Measurements from ENCODE around the gene ZNF385D.

ZNF385D gene

GRCh38 chr3:21544076-21544462 lies 206.9 kb downstream of the ZNF385D start:
- H3K36me3 ChIP-seq (ENCODE audit: control insufficient read depth, insufficient read depth, low read length) = no peaks in the 10 kb centered on the region
- no peak overlapping the region for H3K9ac ChIP-seq (ENCODE audit: low read length)
- H3K4me1 ChIP-seq (ENCODE audit: control insufficient read depth, insufficient read depth, low read length) = no peaks in the 10 kb centered on the region
- no peak overlapping the region for H3K4me3 ChIP-seq (ENCODE audit: low read length)
- no peak overlapping the region for H3K27ac ChIP-seq (ENCODE audit: low read depth, low read length)
- H3K27me3 ChIP-seq (ENCODE audit: control insufficient read depth, insufficient read depth, low read length) = no peaks in the 10 kb centered on the region

DNA sequence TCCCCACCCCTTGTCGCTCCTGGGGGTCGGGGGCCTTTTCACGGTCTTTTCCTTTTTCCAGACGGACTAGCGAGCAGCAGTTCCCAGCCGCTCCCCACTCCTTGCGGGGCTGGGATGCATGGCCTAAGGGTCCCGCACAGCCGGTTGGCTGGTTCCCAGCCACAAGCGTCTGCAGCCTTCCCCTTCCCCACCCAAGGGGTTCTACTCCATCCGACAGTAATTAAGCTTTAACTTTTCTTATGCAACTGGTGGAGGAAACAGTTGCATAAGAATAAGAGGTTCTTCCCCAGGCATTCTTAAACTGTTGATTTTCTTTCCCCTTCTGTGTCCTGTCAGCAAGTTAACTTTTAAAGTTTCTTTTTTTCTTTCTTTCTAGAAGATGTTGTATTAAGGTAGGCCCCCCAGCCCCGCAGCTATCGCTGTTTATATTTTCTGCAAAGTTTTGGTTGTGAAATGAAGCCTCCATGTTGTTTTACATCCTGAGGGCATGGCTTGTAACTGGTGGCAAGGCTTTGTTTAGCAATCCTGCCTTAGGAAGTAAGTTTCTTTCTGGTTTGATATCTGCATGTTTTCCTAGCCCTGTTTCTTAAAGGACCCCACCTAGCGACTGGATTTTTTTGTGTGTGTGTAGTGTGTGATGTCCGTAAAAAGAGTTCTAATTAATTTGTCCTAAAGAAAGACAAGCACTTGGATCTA lies 207.5 kb downstream of the ZNF385D start:
- Histone ChIP-seq H3K27ac (ENCODE audit: low read depth, low read length) (no peak overlapping the region), H3K9ac (ENCODE audit: low read length) (no peak overlapping the region), H3K4me3 (ENCODE audit: low read length) (no peak overlapping the region)

GRCh38 chr3:21542656-21543379 lies 208.2 kb downstream of the ZNF385D start:
- no peak overlapping the region for H3K27ac ChIP-seq (ENCODE audit: low read depth, low read length)
- H3K9ac ChIP-seq (ENCODE audit: low read length) = no peak overlapping the region
- H3K4me3 ChIP-seq (ENCODE audit: low read length) = no peak overlapping the region

More for the DNA sequence above, 207.5 kb downstream of the ZNF385D start:
- no peaks in the 10 kb centered on the region for H3K36me3 ChIP-seq (ENCODE audit: control insufficient read depth, insufficient read depth, low read length)
- H3K4me1 ChIP-seq (ENCODE audit: control insufficient read depth, insufficient read depth, low read length) = no peaks in the 10 kb centered on the region
- H3K27me3 ChIP-seq (ENCODE audit: control insufficient read depth, insufficient read depth, low read length) = no peaks in the 10 kb centered on the region

DNA sequence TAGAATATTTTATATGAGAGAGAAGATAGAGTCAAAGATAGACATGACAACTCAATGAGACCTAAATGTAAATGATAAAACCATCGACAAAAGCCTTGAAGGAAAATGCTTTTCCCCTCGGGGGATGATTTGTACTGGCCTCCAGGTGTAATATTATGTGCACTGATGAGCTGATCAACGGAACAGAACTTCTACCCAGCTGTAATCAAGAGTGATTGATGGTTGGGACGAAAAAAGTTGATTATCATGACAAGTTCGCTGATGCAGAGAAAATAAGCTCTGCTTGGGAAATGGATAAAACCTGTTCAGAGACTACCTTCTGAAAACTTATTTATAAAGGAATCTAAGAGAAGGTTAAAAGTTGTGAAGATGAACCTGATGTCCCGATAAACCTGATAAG lies 210.7 kb downstream of the ZNF385D start:
- Histone ChIP-seq H3K27me3 (ENCODE audit: control insufficient read depth, insufficient read depth, low read length) (no peaks in the 10 kb centered on the region), H3K4me3 (ENCODE audit: low read length) (no peak overlapping the region), H3K9ac (ENCODE audit: low read length) (no peak overlapping the region), H3K4me1 (ENCODE audit: control insufficient read depth, insufficient read depth, low read length) (no peaks in the 10 kb centered on the region), H3K36me3 (ENCODE audit: control insufficient read depth, insufficient read depth, low read length) (no peaks in the 10 kb centered on the region), H3K27ac (ENCODE audit: low read depth, low read length) (no peak overlapping the region)

More at GRCh38 chr3:21542656-21543379, 208.2 kb downstream of the ZNF385D start:
- no peaks in the 10 kb centered on the region for H3K4me1 ChIP-seq (ENCODE audit: control insufficient read depth, insufficient read depth, low read length)
- H3K27me3 ChIP-seq (ENCODE audit: control insufficient read depth, insufficient read depth, low read length) = no peaks in the 10 kb centered on the region
- H3K36me3 ChIP-seq (ENCODE audit: control insufficient read depth, insufficient read depth, low read length) = no peaks in the 10 kb centered on the region

- H3K9ac ChIP-seq (ENCODE audit: low read length) = no peak overlapping the region
- H3K36me3 ChIP-seq (ENCODE audit: control insufficient read depth, insufficient read depth, low read length) = no peaks in the 10 kb centered on the region
- H3K4me3 ChIP-seq (ENCODE audit: low read length) = no peak overlapping the region
- no peak overlapping the region for H3K27ac ChIP-seq (ENCODE audit: low read depth, low read length)
- H3K4me1 ChIP-seq (ENCODE audit: control insufficient read depth, insufficient read depth, low read length) = no peaks in the 10 kb centered on the region
- H3K27me3 ChIP-seq (ENCODE audit: control insufficient read depth, insufficient read depth, low read length) = no peaks in the 10 kb centered on the region
These were observed 216.5 kb downstream of the ZNF385D start for GRCh38 chr3:21534462-21534861.

- H3K9ac ChIP-seq (ENCODE audit: low read length) = no peak overlapping the region
- no peaks in the 10 kb centered on the region for H3K36me3 ChIP-seq (ENCODE audit: control insufficient read depth, insufficient read depth, low read length)
- H3K4me1 ChIP-seq (ENCODE audit: control insufficient read depth, insufficient read depth, low read length) = no peaks in the 10 kb centered on the region
- H3K27ac ChIP-seq (ENCODE audit: low read depth, low read length) = no peak overlapping the region
- no peaks in the 10 kb centered on the region for H3K27me3 ChIP-seq (ENCODE audit: control insufficient read depth, insufficient read depth, low read length)
- H3K4me3 ChIP-seq (ENCODE audit: low read length) = no peak overlapping the region
These were observed 218.0 kb downstream of the ZNF385D start for GRCh38 chr3:21533002-21533401.

GRCh38 chr3:21531909-21532308 lies 219.1 kb downstream of the ZNF385D start:
- no peak overlapping the region for H3K4me3 ChIP-seq (ENCODE audit: low read length)
- no peaks in the 10 kb centered on the region for H3K36me3 ChIP-seq (ENCODE audit: control insufficient read depth, insufficient read depth, low read length)
- no peaks in the 10 kb centered on the region for H3K4me1 ChIP-seq (ENCODE audit: control insufficient read depth, insufficient read depth, low read length)
- no peak overlapping the region for H3K27ac ChIP-seq (ENCODE audit: low read depth, low read length)
- no peak overlapping the region for H3K9ac ChIP-seq (ENCODE audit: low read length)
- H3K27me3 ChIP-seq (ENCODE audit: control insufficient read depth, insufficient read depth, low read length) = no peaks in the 10 kb centered on the region

DNA sequence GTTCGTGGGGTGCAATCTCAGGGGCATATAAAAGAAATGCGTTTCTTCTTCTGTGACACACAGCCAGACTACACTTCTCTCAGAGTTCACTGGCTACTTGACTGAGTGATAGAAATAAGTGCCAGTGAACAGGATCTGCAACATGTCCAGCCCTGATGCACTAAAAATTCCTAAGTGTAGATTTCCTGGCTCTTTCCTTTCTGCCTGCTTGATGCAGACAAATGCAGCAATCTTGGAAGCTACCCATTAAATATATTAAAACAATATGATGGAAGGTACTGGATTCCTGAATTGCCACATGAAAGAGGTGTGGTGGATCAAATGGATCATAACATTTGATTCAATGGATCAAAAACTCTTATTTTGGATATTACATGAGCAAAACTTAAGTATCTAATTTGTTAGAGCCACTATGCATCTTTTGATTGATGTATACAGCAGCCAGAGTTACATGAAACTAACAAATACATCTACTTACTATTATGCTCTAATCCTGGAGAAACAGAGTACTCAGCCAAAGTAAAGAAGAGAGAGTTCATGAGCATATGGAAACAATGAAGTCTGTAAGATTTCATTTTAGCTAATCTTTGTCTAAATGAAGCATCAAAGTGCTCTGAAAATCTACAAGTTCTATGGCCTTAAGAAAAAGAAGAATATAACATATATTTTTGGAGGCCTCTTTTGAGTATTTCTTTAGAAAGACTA lies 222.6 kb downstream of the ZNF385D start:
- Histone ChIP-seq H3K4me1 (ENCODE audit: control insufficient read depth, insufficient read depth, low read length) (no peaks in the 10 kb centered on the region), H3K27me3 (ENCODE audit: control insufficient read depth, insufficient read depth, low read length) (no peaks in the 10 kb centered on the region), H3K36me3 (ENCODE audit: control insufficient read depth, insufficient read depth, low read length) (no peaks in the 10 kb centered on the region), H3K27ac (ENCODE audit: low read depth, low read length) (no peak overlapping the region), H3K9ac (ENCODE audit: low read length) (no peak overlapping the region), H3K4me3 (ENCODE audit: low read length) (no peak overlapping the region)

- Histone ChIP-seq H3K4me1 (ENCODE audit: control insufficient read depth, insufficient read depth, low read length) (no peaks in the 10 kb centered on the region), H3K36me3 (ENCODE audit: control insufficient read depth, insufficient read depth, low read length) (no peaks in the 10 kb centered on the region), H3K27me3 (ENCODE audit: control insufficient read depth, insufficient read depth, low read length) (no peaks in the 10 kb centered on the region), H3K4me3 (ENCODE audit: low read length) (no peak overlapping the region), H3K9ac (ENCODE audit: low read length) (no peak overlapping the region), H3K27ac (ENCODE audit: low read depth, low read length) (no peak overlapping the region)
These were observed 224.5 kb downstream of the ZNF385D start for GRCh38 chr3:21526461-21526860.

GRCh38 chr3:21524133-21524532 lies 226.9 kb downstream of the ZNF385D start:
- H3K9ac ChIP-seq (ENCODE audit: low read length) = no peak overlapping the region
- no peak overlapping the region for H3K4me3 ChIP-seq (ENCODE audit: low read length)
- no peak overlapping the region for H3K27ac ChIP-seq (ENCODE audit: low read depth, low read length)
- no peaks in the 10 kb centered on the region for H3K36me3 ChIP-seq (ENCODE audit: control insufficient read depth, insufficient read depth, low read length)
- no peaks in the 10 kb centered on the region for H3K4me1 ChIP-seq (ENCODE audit: control insufficient read depth, insufficient read depth, low read length)
- H3K27me3 ChIP-seq (ENCODE audit: control insufficient read depth, insufficient read depth, low read length) = no peaks in the 10 kb centered on the region

DNA sequence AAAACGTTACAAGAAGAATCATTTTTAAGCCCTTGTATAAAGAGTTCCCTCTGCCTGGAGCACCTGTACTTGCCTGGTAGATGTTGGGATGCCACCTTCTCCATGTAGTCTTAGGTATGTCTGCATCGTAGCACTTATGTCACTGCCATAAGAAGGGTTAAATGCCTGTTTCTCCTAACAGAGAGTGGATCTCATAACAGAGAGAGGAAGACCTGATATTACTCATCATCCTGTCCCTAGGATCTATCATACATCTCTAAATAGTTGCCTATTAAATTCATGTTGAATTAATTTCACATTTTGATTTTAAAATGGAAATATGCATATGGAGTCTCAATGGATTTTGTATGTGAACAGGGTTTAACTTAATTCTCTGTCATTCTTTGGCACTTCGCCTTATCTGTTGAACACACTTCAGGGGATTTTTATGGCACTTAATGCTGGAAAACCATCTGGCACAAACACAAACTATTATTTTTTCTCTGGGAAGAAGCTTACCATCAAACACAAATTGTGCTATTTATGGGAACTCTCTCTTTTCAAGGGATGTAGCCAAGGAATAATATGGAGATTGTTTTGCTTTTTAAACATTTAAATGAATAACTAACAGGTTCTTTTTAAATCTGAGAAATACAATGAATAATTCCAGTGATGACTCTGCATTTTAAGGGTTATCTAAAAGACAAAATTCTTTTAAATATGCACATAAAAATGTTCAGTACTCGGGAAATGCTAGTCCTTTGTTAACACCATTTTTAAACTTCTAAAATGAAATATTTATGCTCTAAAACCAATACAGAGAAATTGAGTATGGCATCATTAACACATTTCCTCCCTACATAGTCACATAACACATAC lies 230.7 kb downstream of the ZNF385D start:
- no peak overlapping the region for H3K4me3 ChIP-seq (ENCODE audit: low read length)
- no peak overlapping the region for H3K27ac ChIP-seq (ENCODE audit: low read depth, low read length)
- no peak overlapping the region for H3K9ac ChIP-seq (ENCODE audit: low read length)
- no peaks in the 10 kb centered on the region for H3K36me3 ChIP-seq (ENCODE audit: control insufficient read depth, insufficient read depth, low read length)
- no peaks in the 10 kb centered on the region for H3K27me3 ChIP-seq (ENCODE audit: control insufficient read depth, insufficient read depth, low read length)
- no peaks in the 10 kb centered on the region for H3K4me1 ChIP-seq (ENCODE audit: control insufficient read depth, insufficient read depth, low read length)

DNA sequence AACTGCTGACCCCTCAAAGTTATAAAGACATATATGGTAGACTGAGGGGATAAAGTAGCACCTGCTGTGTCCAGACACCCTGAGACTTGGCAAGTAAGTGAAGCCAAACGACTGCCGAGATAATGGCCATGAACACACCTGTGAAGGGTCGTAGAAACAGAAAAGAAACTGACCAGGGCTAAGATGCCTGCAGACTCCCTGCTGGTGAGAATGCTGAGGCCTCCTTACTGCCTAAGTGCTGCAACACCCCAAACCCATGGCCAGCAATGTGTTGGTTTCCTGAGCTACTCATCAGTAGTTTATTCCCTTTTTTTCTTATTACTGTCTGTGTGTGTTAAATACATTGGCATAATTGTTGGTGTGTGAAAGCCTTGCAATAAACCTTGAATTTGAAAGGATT lies 233.8 kb downstream of the ZNF385D start:
- no peaks in the 10 kb centered on the region for H3K36me3 ChIP-seq (ENCODE audit: control insufficient read depth, insufficient read depth, low read length)

More for the DNA sequence above, 233.8 kb downstream of the ZNF385D start:
- Histone ChIP-seq H3K27ac (ENCODE audit: low read depth, low read length) (no peak overlapping the region), H3K9ac (ENCODE audit: low read length) (no peak overlapping the region), H3K27me3 (ENCODE audit: control insufficient read depth, insufficient read depth, low read length) (no peaks in the 10 kb centered on the region), H3K4me3 (ENCODE audit: low read length) (no peak overlapping the region), H3K4me1 (ENCODE audit: control insufficient read depth, insufficient read depth, low read length) (no peaks in the 10 kb centered on the region)
